A673 (cell line): ENCODE data around the gene ARL8A. TPM values are rescaled to one million over a fixed set of nuclear protein-coding genes. Genes with fewer than 3 reads are reported as not detected.

Experiments
- BruUV-seq: library from RNA; stranded (reverse); fragments of 400-500 nt; replicated peaks from 2 replicates; lab custom pipeline; 2021; lab: Mats Ljungman, UMichigan
- CTCF ChIA-PET: fragments of 300-600 bp; sonication (Branson Sonifier 250); formaldehyde crosslinking; loops from one replicate; lab custom pipeline; 2022; ENCODE audit warnings: antibody characterized with exemption; lab: Charles Lee
- POLR2A ChIA-PET: fragments of 300-600 bp; sonication (Branson Sonifier 250); formaldehyde crosslinking; loops from one replicate; lab custom pipeline; 2022; ENCODE audit warnings: antibody characterized with exemption; ENCODE audit not compliant: low non-redundant PET; lab: Charles Lee
- DNase-seq: peaks from one replicate; pipeline ENCODE4 v3.0.0-alpha.2; 2015; ENCODE audit warnings: low spot score
- H3K27ac ChIP-seq: fragments of 200-600 bp; sonication (generic); 2 replicates; pipeline ENCODE4 v1.5.1; 2016; ENCODE audit warnings: mixed run types, low read depth, mild to moderate bottlenecking, mixed read lengths, antibody characterized with exemption, low read length; ENCODE audit not compliant: poor library complexity, severe bottlenecking
- H3K27me3 ChIP-seq: fragments of 200-600 bp; sonication (generic); replicated peaks from 2 replicates; pipeline ENCODE4 v1.6.1; 2017; ENCODE audit warnings: mixed run types, low read depth, mild to moderate bottlenecking, mixed read lengths, antibody characterized with exemption, low read length; ENCODE audit not compliant: insufficient read depth, poor library complexity
- H3K36me3 ChIP-seq: fragments of 200-600 bp; sonication (generic); 2 replicates; pipeline ENCODE4 v1.6.1; 2016; ENCODE audit warnings: mixed run types, mild to moderate bottlenecking, mixed read lengths, antibody characterized with exemption, low read length; ENCODE audit not compliant: insufficient read depth, poor library complexity, severe bottlenecking
- H3K4me1 ChIP-seq: fragments of 200-600 bp; sonication (generic); 2 replicates; pipeline ENCODE4 v1.6.1; 2017; ENCODE audit warnings: mixed run types, mild to moderate bottlenecking, mixed read lengths, antibody characterized with exemption, low read length; ENCODE audit not compliant: insufficient read depth, poor library complexity, severe bottlenecking
- H3K4me3 ChIP-seq: fragments of 200-600 bp; sonication (generic); 2 replicates; pipeline ENCODE4 v1.5.1; 2016; ENCODE audit warnings: low read depth, mixed run types, mild to moderate bottlenecking, mixed read lengths, low read length; ENCODE audit not compliant: poor library complexity, severe bottlenecking
- H3K9me3 ChIP-seq: fragments of 200-600 bp; sonication (generic); 2 replicates; pipeline ENCODE4 v1.6.1; 2016; ENCODE audit warnings: mixed run types, low read depth, mild to moderate bottlenecking, mixed read lengths, antibody characterized with exemption, low read length; ENCODE audit not compliant: poor library complexity, severe bottlenecking
- CTCF ChIP-seq: fragments of 300-800, 200-600 bp; sonication (generic); conservative IDR thresholded peaks from 2 replicates; pipeline ENCODE4 v1.5.1; 2017; ENCODE audit warnings: low read depth, mild to moderate bottlenecking, antibody characterized with exemption, low read length, moderate library complexity, mixed read lengths
- EZH2 ChIP-seq: fragments of 200-600 bp; sonication (generic); IDR thresholded peaks from 2 replicates; pipeline ENCODE4 v1.6.1; 2017; ENCODE audit warnings: borderline replicate concordance, low read depth, mild to moderate bottlenecking, mixed read lengths, antibody characterized with exemption, low read length; ENCODE audit not compliant: poor library complexity, severe bottlenecking
- intact Hi-C: fragments of 100-400 bp; cut with micrococcal nuclease; formaldehyde crosslinking; loops from one replicate; pipeline ENCODE4 v1.10.0; 2022; ENCODE audit not compliant: unreplicated experiment
- total RNA-seq: library from RNA; stranded (reverse); gene quantifications from 2 replicates; pipeline ENCODE4 v1.2.3, GENCODE V29; 2021

ARL8A gene
- total RNA-seq, 1 experiment from 2014 or later = 41.9 TPM

- BruUV-seq = no TSS peak
- ChIA-PET POLR2A (no interaction called here), CTCF (no interaction called here)
- intact Hi-C loops = loop anchor here (10.0 kb wide), 2 partner anchors 235 to 595 kb away; partner anchors contain the start of gene NAV1
- TF ChIP-seq EZH2 (no peak), CTCF (no peak)
- H3K27ac ChIP-seq = no peak overlapping the region
- no peak overlapping the region for H3K4me3 ChIP-seq
- H3K36me3 ChIP-seq = peaks cover 16% of the 10 kb centered on the region
- no peak for DNase-seq
- H3K9me3 ChIP-seq = no peaks in the 10 kb centered on the region
- H3K27me3 ChIP-seq = no peaks in the 10 kb centered on the region
- H3K4me1 ChIP-seq = peaks cover 4% of the 10 kb centered on the region
Measured at GRCh38 chr1:202129453-202130296, 14.9 kb downstream of the ARL8A start.

GRCh38 chr1:202127836-202128622, 16.5 kb downstream of the ARL8A start:
- CTCF ChIA-PET = no interaction called here
- TF ChIP-seq CTCF (no peak), EZH2 (no peak)
- no peaks in the 10 kb centered on the region for H3K27me3 ChIP-seq
- no peaks in the 10 kb centered on the region for H3K9me3 ChIP-seq
- H3K36me3 ChIP-seq = peaks cover 6% of the 10 kb centered on the region
- intact Hi-C loops = no loop called here
- POLR2A ChIA-PET = no interaction called here
- no TSS peak for BruUV-seq
- peaks cover 4% of the 10 kb centered on the region for H3K4me1 ChIP-seq
- no peak overlapping the region for H3K27ac ChIP-seq
- no peak overlapping the region for H3K4me3 ChIP-seq
- no peak for DNase-seq

GRCh38 chr1:202127061-202127460, 17.5 kb downstream of the ARL8A start:
- ChIA-PET POLR2A (no interaction called here), CTCF (no interaction called here)
- H3K9me3 ChIP-seq = no peaks in the 10 kb centered on the region
- H3K27me3 ChIP-seq = no peaks in the 10 kb centered on the region
- TF ChIP-seq EZH2 = no peak
- no peak for TF ChIP-seq CTCF
- H3K36me3 ChIP-seq = no peaks in the 10 kb centered on the region
- no peak overlapping the region for H3K27ac ChIP-seq
- peaks cover 4% of the 10 kb centered on the region for H3K4me1 ChIP-seq
- no TSS peak for BruUV-seq
- intact Hi-C loops = no loop called here
- no peak overlapping the region for H3K4me3 ChIP-seq
- DNase-seq = peak; percentile 27
